K562 (cell line): ENCODE data around the gene SRRM5. TPM values are rescaled to one million over a fixed set of nuclear protein-coding genes. Genes with fewer than 3 reads are reported as not detected.
A peak's percentile ranks its signal among the peaks of the same experiment; 100 is the strongest.

Experiments
- CHCHD3 ChIP-seq: fragments of 250-450 bp; sonication (Bioruptor Pico); IDR thresholded peaks from 2 replicates; pipeline ENCODE4 v2.1.2; 2022; ENCODE audit warnings: mild to moderate bottlenecking
- GATAD2B ChIP-seq: fragments of 450-650 bp; IDR thresholded peaks from 2 replicates; pipeline ENCODE4 v1.6.1; 2017; ENCODE audit warnings: mild to moderate bottlenecking, borderline replicate concordance
- ID3 ChIP-seq, 2 experiments: fragments of 250-450 bp in 1 of 2; fragments of 450-650 bp in 1 of 2; sonication (Bioruptor Pico) in 1 of 2; IDR thresholded peaks; 2 replicates each; pipeline versions ENCODE4 v1.6.1 to v1.8.0; 2016 to 2021; ENCODE audit warnings: mild to moderate bottlenecking in 2 of 2, moderate library complexity in 2 of 2, missing compliant biosample characterization in 1 of 2, missing genetic modification characterization in 1 of 2
- MTA1 ChIP-seq: fragments of 450-650 bp; IDR thresholded peaks from 2 replicates; pipeline ENCODE4 v1.6.1; 2017; ENCODE audit warnings: borderline replicate concordance
- NR0B1 ChIP-seq: fragments of 450-650 bp; IDR thresholded peaks from one replicate; pipeline ENCODE4 v1.6.1; 2018; ENCODE audit warnings: mild to moderate bottlenecking, moderate library complexity; ENCODE audit not compliant: partially characterized antibody
- PCBP2 ChIP-seq: fragments of 200-400 bp; formaldehyde crosslinking; IDR thresholded peaks from 2 replicates; pipeline ENCODE4 v1.6.1; 2018; ENCODE audit warnings: low read length, low read depth, mild to moderate bottlenecking, moderate library complexity; ENCODE audit not compliant: poor library complexity, severe bottlenecking
- PHB2 ChIP-seq: fragments of 450-650 bp; IDR thresholded peaks from 2 replicates; pipeline ENCODE4 v1.6.1; 2017; ENCODE audit warnings: low read depth
- PURB ChIP-seq: sonication (generic); formaldehyde crosslinking; IDR thresholded peaks from 2 replicates; pipeline ENCODE4 v1.9.0; 2021; ENCODE audit warnings: low read depth, mild to moderate bottlenecking, missing genetic modification reagents
- RBM15 ChIP-seq: fragments of 200-400 bp; formaldehyde crosslinking; IDR thresholded peaks from 2 replicates; pipeline ENCODE4 v1.6.1; 2018; ENCODE audit warnings: mild to moderate bottlenecking, low read length, moderate library complexity; ENCODE audit not compliant: insufficient read depth
- SMARCC2 ChIP-seq: fragments of 450-650 bp; IDR thresholded peaks from 2 replicates; pipeline ENCODE4 v1.6.1; 2017; ENCODE audit warnings: antibody characterized with exemption, moderate library complexity, mild to moderate bottlenecking, low read depth
- U2AF2 ChIP-seq: fragments of 200-400 bp; formaldehyde crosslinking; optimal IDR thresholded peaks from 2 replicates; pipeline ENCODE3; 2017; ENCODE audit warnings: low read depth, mild to moderate bottlenecking, low read length
- ZC3H8 ChIP-seq: fragments of 450-650 bp; IDR thresholded peaks from 2 replicates; pipeline ENCODE4 v1.6.1; 2017
- ZKSCAN8 ChIP-seq: fragments of 200-800 bp; sonication (Bioruptor generic); IDR thresholded peaks from 2 replicates; pipeline ENCODE4 v1.6.1; 2016; ENCODE audit warnings: missing genetic modification characterization, missing compliant biosample characterization
- ZNF449 ChIP-seq: fragments of 250-450 bp; sonication (Bioruptor Pico); IDR thresholded peaks from 2 replicates; pipeline ENCODE4 v1.8.0; 2022; ENCODE audit warnings: moderate library complexity, mild to moderate bottlenecking, inconsistent platforms
- ZNF511 ChIP-seq: sonication (generic); formaldehyde crosslinking; IDR thresholded peaks from 2 replicates; pipeline ENCODE4 v1.8.0; 2022; ENCODE audit warnings: mild to moderate bottlenecking, missing genetic modification reagents
- ZNF77 ChIP-seq: fragments of 250-450 bp; sonication (Bioruptor Pico); IDR thresholded peaks from 2 replicates; pipeline ENCODE4 v1.5.0; 2020
- ZNF79 ChIP-seq: fragments of 250-450 bp; sonication (Bioruptor Pico); IDR thresholded peaks from 2 replicates; pipeline ENCODE4 v1.4.0; 2020; ENCODE audit warnings: low read depth, mild to moderate bottlenecking, moderate library complexity
- polyA plus RNA-seq, 8 experiments: library from polyadenylated mRNA; depleted of rRNA in 4 of 8; stranded (reverse) in 5 of 8; unstranded in 3 of 8; fragments of >200 nt; fragmentation: Nextera tagmentation in 2 of 8; fragmentation: Illumina TruSeq in 1 of 8; extraction: Ambion mirVana in 2 of 8; extraction: Trizol in 1 of 8; gene quantifications; 2 replicates each; pipeline versions ENCODE4 v1.2.1 to v1.2.3, GENCODE V29; 2011 to 2014; ENCODE audit warnings: inconsistent platforms in 1 of 8, missing spikeins in 1 of 8
- total RNA-seq, 7 experiments: library from RNA; depleted of rRNA in 6 of 7; stranded (reverse); fragments of >200 nt in 6 of 7; fragmentation: Illumina TruSeq in 2 of 7; extraction: Trizol in 2 of 7; gene quantifications; 2 replicates each; pipeline versions ENCODE4 v1.2.1 to v1.2.3, GENCODE V29; 2011 to 2021; ENCODE audit warnings: low replicate concordance in 1 of 7
- TF ChIP-seq, protein P1 (sequence below): fragments of 250-450 bp; sonication (Bioruptor Pico); IDR thresholded peaks from 2 replicates; pipeline ENCODE4 v1.4.0; 2020; ENCODE audit warnings: mild to moderate bottlenecking
- TF ChIP-seq, protein P2 (sequence below): sonication (generic); formaldehyde crosslinking; IDR thresholded peaks from 2 replicates; pipeline ENCODE4 v1.8.0; 2022; ENCODE audit warnings: mild to moderate bottlenecking, missing genetic modification reagents, borderline replicate concordance

SRRM5 gene
- total and polyA plus RNA-seq, 9 of the 15 experiments (the other 6 are each of a cell fraction or from before 2014, with no cell fraction given): 0.09 to 0.45 (median 0.18) TPM; not detected in 2

- TF ChIP-seq, protein P1, sequence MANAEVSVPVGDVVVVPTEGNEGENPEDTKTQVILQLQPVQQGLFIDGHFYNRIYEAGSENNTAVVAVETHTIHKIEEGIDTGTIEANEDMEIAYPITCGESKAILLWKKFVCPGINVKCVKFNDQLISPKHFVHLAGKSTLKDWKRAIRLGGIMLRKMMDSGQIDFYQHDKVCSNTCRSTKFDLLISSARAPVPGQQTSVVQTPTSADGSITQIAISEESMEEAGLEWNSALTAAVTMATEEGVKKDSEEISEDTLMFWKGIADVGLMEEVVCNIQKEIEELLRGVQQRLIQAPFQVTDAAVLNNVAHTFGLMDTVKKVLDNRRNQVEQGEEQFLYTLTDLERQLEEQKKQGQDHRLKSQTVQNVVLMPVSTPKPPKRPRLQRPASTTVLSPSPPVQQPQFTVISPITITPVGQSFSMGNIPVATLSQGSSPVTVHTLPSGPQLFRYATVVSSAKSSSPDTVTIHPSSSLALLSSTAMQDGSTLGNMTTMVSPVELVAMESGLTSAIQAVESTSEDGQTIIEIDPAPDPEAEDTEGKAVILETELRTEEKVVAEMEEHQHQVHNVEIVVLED: no peak
- no peak for TF ChIP-seq ZKSCAN8
- TF ChIP-seq PURB (CRISPR knock-in tag): no peak
- TF ChIP-seq ZNF79 (CRISPR knock-in tag): no peak
- no peak for TF ChIP-seq RBM15
- TF ChIP-seq SMARCC2: no peak
- no peak for TF ChIP-seq NR0B1
- TF ChIP-seq GATAD2B: no peak
- no peak for TF ChIP-seq ID3 (CRISPR knock-in tag; IDR thresholded peaks at IDR 0.05)
- peak; percentile 31; the same call in 1 of the 2 replicates for TF ChIP-seq ID3 (tag; IDR thresholded peaks at IDR 0.05)
- TF ChIP-seq ZNF511: no peak
- no peak for TF ChIP-seq U2AF2
- TF ChIP-seq ZNF77 (CRISPR knock-in tag): no peak
- TF ChIP-seq ZNF449 (CRISPR knock-in tag): no peak
- no peak for TF ChIP-seq PHB2
- TF ChIP-seq MTA1: no peak
- TF ChIP-seq, protein P2, sequence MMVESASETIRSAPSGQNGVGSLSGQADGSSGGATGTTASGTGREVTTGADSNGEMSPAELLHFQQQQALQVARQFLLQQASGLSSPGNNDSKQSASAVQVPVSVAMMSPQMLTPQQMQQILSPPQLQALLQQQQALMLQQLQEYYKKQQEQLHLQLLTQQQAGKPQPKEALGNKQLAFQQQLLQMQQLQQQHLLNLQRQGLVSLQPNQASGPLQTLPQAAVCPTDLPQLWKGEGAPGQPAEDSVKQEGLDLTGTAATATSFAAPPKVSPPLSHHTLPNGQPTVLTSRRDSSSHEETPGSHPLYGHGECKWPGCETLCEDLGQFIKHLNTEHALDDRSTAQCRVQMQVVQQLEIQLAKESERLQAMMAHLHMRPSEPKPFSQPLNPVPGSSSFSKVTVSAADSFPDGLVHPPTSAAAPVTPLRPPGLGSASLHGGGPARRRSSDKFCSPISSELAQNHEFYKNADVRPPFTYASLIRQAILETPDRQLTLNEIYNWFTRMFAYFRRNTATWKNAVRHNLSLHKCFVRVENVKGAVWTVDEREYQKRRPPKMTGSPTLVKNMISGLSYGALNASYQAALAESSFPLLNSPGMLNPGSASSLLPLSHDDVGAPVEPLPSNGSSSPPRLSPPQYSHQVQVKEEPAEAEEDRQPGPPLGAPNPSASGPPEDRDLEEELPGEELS (CRISPR knock-in tag): no peak
- no peak for TF ChIP-seq ZC3H8
- no peak for TF ChIP-seq PCBP2
- TF ChIP-seq CHCHD3: no peak
These were observed 27.9 kb downstream of the SRRM5 start, which contains the start of gene CADM4 (continued) for GRCh38 chr19:43639519-43640423.
